HCT116 (cell line): ENCODE data around the gene LPAR3. TPM values are rescaled to one million over a fixed set of nuclear protein-coding genes. Genes with fewer than 3 reads are reported as not detected.

ENCODE experiments used
- ATAC-seq: fragments of 200-7000 bp; cut with Tn5 transposase; 2 replicates; pipeline ENCODE4 v1.9.1; 2020; ENCODE audit warnings: mild to moderate bottlenecking, moderate library complexity
- BruUV-seq: library from RNA; stranded (reverse); fragments of 400-500 nt; replicated peaks from 2 replicates; lab custom pipeline; 2021; lab: Mats Ljungman, UMichigan
- CTCF ChIA-PET: fragments of 300-600 bp; sonication (Branson Sonifier 250); formaldehyde crosslinking; loops from one replicate; lab custom pipeline; 2021; ENCODE audit warnings: antibody characterized with exemption; lab: Charles Lee
- POLR2A ChIA-PET: fragments of 300-600, 350-600 bp; sonication (Branson Sonifier 250); formaldehyde crosslinking; loops from one replicate; lab custom pipeline; 2021; ENCODE audit warnings: antibody characterized with exemption; lab: Charles Lee
- RAD21 ChIA-PET, 2 experiments: fragments of 300-600 bp; sonication (Branson Sonifier 250); formaldehyde crosslinking; loops; one replicate each; lab custom pipeline; 2023; ENCODE audit warnings: low total read pairs in 2 of 2; ENCODE audit not compliant: uncharacterized antibody in 2 of 2, unreplicated experiment in 2 of 2, low non-redundant PET in 1 of 2; lab: Charles Lee
- DNase-seq: peaks from one replicate; pipeline ENCODE4 v3.0.0-alpha.2; 2010; ENCODE audit warnings: low read depth, low spot score
- H2AFZ ChIP-seq: fragments of 200-600 bp; shearing (Covaris generic), sonication (generic); 2 replicates; pipeline ENCODE4 v1.6.1; 2017; ENCODE audit warnings: low read depth, mixed run types, mixed read lengths, antibody characterized with exemption, low read length; ENCODE audit not compliant: poor library complexity, severe bottlenecking
- H3K27ac ChIP-seq: 2 replicates; pipeline ENCODE4 v1.5.1; 2012; ENCODE audit warnings: low read depth, low read length
- H3K27me3 ChIP-seq: fragments of 200-600 bp; sonication (generic); 2 replicates; pipeline ENCODE4 v1.6.1; 2016; ENCODE audit warnings: mixed run types, low read length, mixed read lengths; ENCODE audit not compliant: insufficient read depth
- H3K36me3 ChIP-seq, 2 experiments: fragments of 200-500 bp in 1 of 2; fragments of 200-600 bp in 1 of 2; sonication (Bioruptor generic) in 1 of 2; sonication (generic) in 1 of 2; 2 replicates each; pipeline versions ENCODE4 v1.5.1 to v1.6.1; 2014 to 2016; ENCODE audit warnings: low read length in 2 of 2, inconsistent platforms in 1 of 2, mixed read lengths in 1 of 2, mixed run types in 1 of 2; ENCODE audit not compliant: insufficient read depth in 2 of 2, control insufficient read depth in 1 of 2
- H3K4me1 ChIP-seq, 2 experiments: fragments of 200-600 bp in 1 of 2; sonication (generic) in 1 of 2; 2 replicates each; pipeline versions ENCODE4 v1.5.1 to v1.6.1; 2012 to 2017; ENCODE audit warnings: low read length in 2 of 2, inconsistent platforms in 1 of 2, mild to moderate bottlenecking in 1 of 2, mixed read lengths in 1 of 2, mixed run types in 1 of 2, moderate library complexity in 1 of 2; ENCODE audit not compliant: insufficient read depth in 2 of 2, control insufficient read depth in 1 of 2
- H3K4me2 ChIP-seq: fragments of 200-600 bp; sonication (generic); 2 replicates; pipeline ENCODE4 v1.6.1; 2017; ENCODE audit warnings: mixed run types, low read length, mixed read lengths
- H3K4me3 ChIP-seq, 2 experiments: fragments of 200-600 bp in 1 of 2; sonication (generic) in 1 of 2; replicated peaks in 1 of 2; 2 replicates each; pipeline ENCODE4 v1.5.1; 2011 to 2016; ENCODE audit warnings: low read length in 2 of 2, control low read depth in 1 of 2, low read depth in 1 of 2, mild to moderate bottlenecking in 1 of 2, mixed read lengths in 1 of 2, mixed run types in 1 of 2
- H3K79me2 ChIP-seq: fragments of 200-600 bp; sonication (generic); 2 replicates; pipeline ENCODE4 v1.6.1; 2017; ENCODE audit warnings: mild to moderate bottlenecking, mixed run types, low read length, moderate library complexity, mixed read lengths; ENCODE audit not compliant: insufficient read depth
- H3K9ac ChIP-seq: fragments of 200-600 bp; sonication (generic); 2 replicates; pipeline ENCODE4 v1.6.1; 2016; ENCODE audit warnings: low read length, mixed read lengths
- H3K9me2 ChIP-seq: fragments of 200-600 bp; sonication (generic), shearing (Covaris generic); 2 replicates; pipeline ENCODE4 v1.6.1; 2017; ENCODE audit warnings: mixed run types, mild to moderate bottlenecking, moderate library complexity; ENCODE audit not compliant: insufficient read depth
- H3K9me3 ChIP-seq, 2 experiments: fragments of 200-500 bp in 1 of 2; fragments of 200-600 bp in 1 of 2; sonication (Bioruptor generic) in 1 of 2; sonication (generic) in 1 of 2; 2 replicates each; pipeline ENCODE4 v1.6.1; 2014 to 2017; ENCODE audit warnings: low read length in 2 of 2, mixed read lengths in 2 of 2, inconsistent platforms in 1 of 2, low read depth in 1 of 2, mild to moderate bottlenecking in 1 of 2, mixed run types in 1 of 2, moderate library complexity in 1 of 2; ENCODE audit not compliant: control insufficient read depth in 1 of 2, insufficient read depth in 1 of 2
- H4K20me1 ChIP-seq: fragments of 200-600 bp; sonication (generic), shearing (Covaris generic); 2 replicates; pipeline ENCODE4 v1.6.1; 2017; ENCODE audit warnings: mixed run types, mild to moderate bottlenecking, moderate library complexity; ENCODE audit not compliant: insufficient read depth
- CEBPB ChIP-seq: IDR thresholded peaks from 2 replicates; pipeline ENCODE4 v1.6.1; 2012; ENCODE audit warnings: low read depth
- EGR1 ChIP-seq: IDR thresholded peaks from 2 replicates; pipeline ENCODE4 v1.6.1; 2012; ENCODE audit warnings: low read depth
- FOSL1 ChIP-seq: IDR thresholded peaks from 2 replicates; pipeline ENCODE4 v1.6.1; 2012; ENCODE audit warnings: low read depth
- POLR2A ChIP-seq: IDR thresholded peaks from 2 replicates; pipeline ENCODE4 v1.7.0; 2011; ENCODE audit warnings: borderline replicate concordance; ENCODE audit not compliant: insufficient read depth, insufficient read length; ENCODE audit errors: extremely low read depth
- POLR2AphosphoS5 ChIP-seq: IDR thresholded peaks from 2 replicates; pipeline ENCODE4 v1.6.1; 2011; ENCODE audit warnings: mild to moderate bottlenecking, low read depth, low read length, moderate library complexity
- RAD21 ChIP-seq: IDR thresholded peaks from 2 replicates; pipeline ENCODE4 v1.6.1; 2012; ENCODE audit warnings: low read depth, mild to moderate bottlenecking
- SIN3A ChIP-seq: IDR thresholded peaks from 2 replicates; pipeline ENCODE4 v1.6.1; 2012; ENCODE audit warnings: low read depth
- SP1 ChIP-seq: IDR thresholded peaks from 2 replicates; pipeline ENCODE4 v1.6.1; 2012; ENCODE audit warnings: low read depth
- SRF ChIP-seq: IDR thresholded peaks from 2 replicates; pipeline ENCODE4 v1.6.1; 2012; ENCODE audit warnings: low read depth
- TCF7L2 ChIP-seq: IDR thresholded peaks from 2 replicates; pipeline ENCODE4 v1.7.0; 2011; ENCODE audit warnings: borderline replicate concordance, inconsistent platforms; ENCODE audit not compliant: insufficient read depth, insufficient read length; ENCODE audit errors: extremely low read depth
- ZFX ChIP-seq: fragments of 450-650 bp; IDR thresholded peaks from 2 replicates; pipeline ENCODE4 v1.6.1; 2017
- ZNF274 ChIP-seq: fragments of 200-500 bp; sonication (Bioruptor generic); IDR thresholded peaks from 2 replicates; pipeline ENCODE4 v1.6.1; 2014; ENCODE audit warnings: mild to moderate bottlenecking, low read depth, low read length, inconsistent platforms
- intact Hi-C: fragments of 100-400 bp; cut with micrococcal nuclease; formaldehyde crosslinking; loops from 2 replicates; pipeline ENCODE4 v1.10.0; 2022
- total RNA-seq: library from RNA; stranded (reverse); gene quantifications from one replicate; pipeline ENCODE4 v1.2.1, GENCODE V29; 2021; ENCODE audit not compliant: unreplicated experiment
- TF ChIP-seq, protein P1 (sequence below): IDR thresholded peaks from 2 replicates; pipeline ENCODE4 v1.6.1; 2012
- TF ChIP-seq, protein P2 (sequence below), 3 experiments: fragments of 200-600 bp in 1 of 3; sonication (generic) in 1 of 3; IDR thresholded peaks in 2 of 3; conservative IDR thresholded peaks in 1 of 3; 2 replicates each; pipeline ENCODE4 v1.5.1; 2012 to 2017; ENCODE audit warnings: low read depth in 2 of 3, low read length in 2 of 3, antibody characterized with exemption in 1 of 3, borderline replicate concordance in 1 of 3, control low read depth in 1 of 3, mild to moderate bottlenecking in 1 of 3, mixed read lengths in 1 of 3, mixed run types in 1 of 3, moderate library complexity in 1 of 3; ENCODE audit not compliant: insufficient read depth in 1 of 3

The LPAR3 gene
- total RNA-seq, 1 experiment from 2014 or later = 27.2 TPM

DNA sequence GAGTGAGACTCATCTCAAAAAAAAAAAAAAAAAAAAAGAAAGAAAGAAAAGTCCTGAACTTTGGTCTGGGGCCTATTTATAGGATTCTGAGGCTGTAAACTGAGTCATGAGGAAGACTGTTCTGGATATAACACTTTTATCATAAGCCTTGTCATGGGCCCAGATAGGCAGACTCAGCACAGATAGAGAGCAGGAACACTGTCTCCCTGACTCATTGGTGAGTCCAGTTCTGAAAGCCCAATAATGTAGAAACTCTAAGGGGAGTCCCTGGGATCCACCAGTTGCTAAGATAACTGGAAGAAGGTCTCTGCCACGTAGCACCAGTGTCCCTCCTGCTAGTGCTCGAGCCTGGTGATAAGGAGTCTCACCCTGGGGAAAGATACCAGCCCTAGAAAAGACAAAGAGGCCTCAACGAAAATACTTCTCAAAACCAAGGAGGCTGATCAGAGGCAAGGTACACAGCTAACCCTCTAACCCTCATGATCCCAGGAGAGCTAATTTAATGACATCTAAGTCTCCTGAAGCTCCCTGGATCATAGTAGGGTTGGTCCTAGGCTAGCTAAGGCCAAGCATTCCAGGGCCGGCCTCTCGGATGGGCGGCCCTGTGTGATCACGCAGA is 43.5 kb downstream of the LPAR3 start (continued):
- TF ChIP-seq SRF (no peak), ZFX (no peak), SP1 (no peak), FOSL1 (no peak), TCF7L2 (no peak), CEBPB (no peak), ZNF274 (no peak), POLR2A (no peak), RAD21 (no peak)
- TF ChIP-seq, protein P1, sequence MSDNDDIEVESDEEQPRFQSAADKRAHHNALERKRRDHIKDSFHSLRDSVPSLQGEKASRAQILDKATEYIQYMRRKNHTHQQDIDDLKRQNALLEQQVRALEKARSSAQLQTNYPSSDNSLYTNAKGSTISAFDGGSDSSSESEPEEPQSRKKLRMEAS = no peak
- TF ChIP-seq, protein P2, sequence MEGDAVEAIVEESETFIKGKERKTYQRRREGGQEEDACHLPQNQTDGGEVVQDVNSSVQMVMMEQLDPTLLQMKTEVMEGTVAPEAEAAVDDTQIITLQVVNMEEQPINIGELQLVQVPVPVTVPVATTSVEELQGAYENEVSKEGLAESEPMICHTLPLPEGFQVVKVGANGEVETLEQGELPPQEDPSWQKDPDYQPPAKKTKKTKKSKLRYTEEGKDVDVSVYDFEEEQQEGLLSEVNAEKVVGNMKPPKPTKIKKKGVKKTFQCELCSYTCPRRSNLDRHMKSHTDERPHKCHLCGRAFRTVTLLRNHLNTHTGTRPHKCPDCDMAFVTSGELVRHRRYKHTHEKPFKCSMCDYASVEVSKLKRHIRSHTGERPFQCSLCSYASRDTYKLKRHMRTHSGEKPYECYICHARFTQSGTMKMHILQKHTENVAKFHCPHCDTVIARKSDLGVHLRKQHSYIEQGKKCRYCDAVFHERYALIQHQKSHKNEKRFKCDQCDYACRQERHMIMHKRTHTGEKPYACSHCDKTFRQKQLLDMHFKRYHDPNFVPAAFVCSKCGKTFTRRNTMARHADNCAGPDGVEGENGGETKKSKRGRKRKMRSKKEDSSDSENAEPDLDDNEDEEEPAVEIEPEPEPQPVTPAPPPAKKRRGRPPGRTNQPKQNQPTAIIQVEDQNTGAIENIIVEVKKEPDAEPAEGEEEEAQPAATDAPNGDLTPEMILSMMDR (IDR thresholded peaks at IDR 0.05 in 2 of 3, conservative IDR thresholded peaks at IDR 0.05 in 1 of 3; ENCODE audit: borderline replicate concordance in 1 of 3, insufficient read depth in 1 of 3, low read depth in 2 of 3, low read length in 2 of 3) = no peak

DNA sequence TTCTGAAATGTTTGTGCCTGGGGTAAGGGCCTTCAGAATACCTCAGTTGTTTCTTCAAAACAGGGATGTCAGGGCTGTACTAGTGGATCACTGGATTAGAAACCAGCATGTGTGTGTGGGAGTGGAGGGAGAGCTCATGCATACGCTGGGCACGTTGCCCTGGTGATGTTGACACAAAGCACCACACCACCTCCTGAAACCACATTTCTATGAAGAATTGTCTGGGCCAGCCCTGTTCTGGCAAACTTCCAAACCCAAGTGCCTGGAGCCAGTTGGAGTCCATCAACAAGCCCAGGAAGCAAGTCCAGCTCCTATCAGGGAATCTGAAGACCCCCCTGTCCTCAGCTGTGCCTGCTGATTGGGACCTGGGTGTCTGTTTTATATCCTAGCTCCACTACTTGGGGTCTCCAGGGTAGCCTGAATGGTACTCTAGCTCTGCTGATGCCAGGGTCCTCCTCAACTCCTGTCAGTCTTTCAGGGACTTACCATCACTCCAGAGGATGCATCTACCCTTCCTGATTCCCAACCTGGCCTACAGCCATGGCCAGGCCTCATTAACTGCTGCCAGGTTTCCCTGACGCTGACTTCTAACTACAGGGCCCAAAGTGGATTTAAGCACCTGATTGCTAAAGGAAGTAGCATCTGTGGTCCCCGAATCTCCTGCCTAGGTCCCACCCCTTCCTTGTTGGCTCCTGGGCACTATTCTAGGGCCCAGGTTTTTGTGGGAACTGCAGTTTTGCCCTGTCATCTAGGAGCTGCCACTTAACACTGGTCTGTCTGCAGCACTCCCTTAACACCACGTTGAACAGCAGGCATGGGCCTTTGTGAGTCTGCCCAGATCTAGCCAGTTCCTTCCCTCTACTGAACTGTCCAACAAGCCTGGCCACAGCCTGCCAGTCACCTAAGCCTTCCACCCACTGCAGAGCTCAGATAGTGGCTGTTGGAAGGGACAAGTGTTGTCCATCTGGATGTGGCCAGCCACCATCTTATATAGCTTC is 45.5 kb downstream of the LPAR3 start:
- TF ChIP-seq SIN3A = no peak
- no peak for TF ChIP-seq SP1
- TF ChIP-seq EGR1 = peak; percentile 35; the same call in 1 of the 2 replicates
- no peak for TF ChIP-seq POLR2A
- 0 out of 2 replicates have a peak, but pooled peaks have one; percentile 23 for TF ChIP-seq POLR2AphosphoS5
- ChIA-PET POLR2A (no interaction called here), CTCF (no interaction called here), RAD21 (no interaction called here)
- Histone ChIP-seq H3K9me3 (no peaks in the 10 kb centered on the region), H3K27me3 (no peaks in the 10 kb centered on the region), H3K4me1 (peaks cover 17 to 25% of the 10 kb centered on the region in 2 experiments), H3K9ac (no peak overlapping the region), H3K4me2 (peak overlapping the region; percentile 27), H3K27ac (no peak overlapping the region), H3K36me3 (peaks cover 0 to 4% of the 10 kb centered on the region in 2 experiments; a peak in 1 of 4 replicates), H4K20me1 (no peaks in the 10 kb centered on the region), H3K4me3 (no peak overlapping the region), H2AFZ (no peak overlapping the region), H3K79me2 (peaks cover 8% of the 10 kb centered on the region; the same call in 1 of the 2 replicates), H3K9me2 (no peaks in the 10 kb centered on the region)
- BruUV-seq = no TSS peak
- ATAC-seq = peak; percentile 76
- intact Hi-C loops = no loop called here
- peak; percentile 62 for DNase-seq
